ENCODE results near the gene KCNQ1.

Gene KCNQ1

DNA sequence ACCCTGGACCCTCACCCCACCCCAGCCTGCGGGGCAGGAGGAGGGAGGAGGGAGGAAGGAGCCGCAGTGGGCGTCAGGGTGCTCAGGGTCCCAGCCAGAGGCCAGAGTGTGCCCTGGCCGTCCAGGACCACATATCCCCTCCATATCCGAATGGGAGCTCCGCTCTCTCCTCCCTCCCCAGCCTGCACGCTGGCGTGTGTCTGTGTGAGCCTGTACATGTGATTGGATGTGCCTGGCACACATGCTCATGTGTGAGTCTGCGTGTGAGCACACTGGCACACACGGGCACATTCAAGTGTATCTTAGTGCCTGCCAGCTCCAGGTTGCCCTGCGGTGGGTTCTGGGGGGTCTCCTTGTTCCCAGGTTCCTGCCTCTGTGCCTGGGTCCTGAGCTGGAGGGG lies 36.1 kb upstream of the KCNQ1 start:
- H3K36me3 ChIP-seq (ENCODE audit: insufficient read depth, low read length) = no peaks in the 10 kb centered on the region
- no peak overlapping the region for H2AFZ ChIP-seq (ENCODE audit: low read length)
- no peak overlapping the region for H3K4me3 ChIP-seq (ENCODE audit: low read depth, low read length, poor library complexity, severe bottlenecking)
- no peak overlapping the region for H3K4me2 ChIP-seq (ENCODE audit: low read length)
- no peaks in the 10 kb centered on the region for H3K9me3 ChIP-seq (ENCODE audit: low read length)
- H3K27me3 ChIP-seq (ENCODE audit: insufficient read depth, low read length) = peaks cover 4% of the 10 kb centered on the region; the same call in 1 of the 2 replicates
- H4K20me1 ChIP-seq (ENCODE audit: insufficient read depth, low read length) = no peaks in the 10 kb centered on the region
- H3K9ac ChIP-seq (ENCODE audit: low read length) = no peak overlapping the region
- H3K4me1 ChIP-seq (ENCODE audit: insufficient read depth, low read length, severe bottlenecking) = no peaks in the 10 kb centered on the region
- no peaks in the 10 kb centered on the region for H3K9me2 ChIP-seq (ENCODE audit: low read depth, low read length)
- H3K27ac ChIP-seq (ENCODE audit: low read depth, low read length, poor library complexity, severe bottlenecking) = no peak overlapping the region
- no peak for TF ChIP-seq EZH2 (IDR thresholded peaks at IDR 0.05; ENCODE audit: borderline replicate concordance, low read length)
- TF ChIP-seq, protein P1, sequence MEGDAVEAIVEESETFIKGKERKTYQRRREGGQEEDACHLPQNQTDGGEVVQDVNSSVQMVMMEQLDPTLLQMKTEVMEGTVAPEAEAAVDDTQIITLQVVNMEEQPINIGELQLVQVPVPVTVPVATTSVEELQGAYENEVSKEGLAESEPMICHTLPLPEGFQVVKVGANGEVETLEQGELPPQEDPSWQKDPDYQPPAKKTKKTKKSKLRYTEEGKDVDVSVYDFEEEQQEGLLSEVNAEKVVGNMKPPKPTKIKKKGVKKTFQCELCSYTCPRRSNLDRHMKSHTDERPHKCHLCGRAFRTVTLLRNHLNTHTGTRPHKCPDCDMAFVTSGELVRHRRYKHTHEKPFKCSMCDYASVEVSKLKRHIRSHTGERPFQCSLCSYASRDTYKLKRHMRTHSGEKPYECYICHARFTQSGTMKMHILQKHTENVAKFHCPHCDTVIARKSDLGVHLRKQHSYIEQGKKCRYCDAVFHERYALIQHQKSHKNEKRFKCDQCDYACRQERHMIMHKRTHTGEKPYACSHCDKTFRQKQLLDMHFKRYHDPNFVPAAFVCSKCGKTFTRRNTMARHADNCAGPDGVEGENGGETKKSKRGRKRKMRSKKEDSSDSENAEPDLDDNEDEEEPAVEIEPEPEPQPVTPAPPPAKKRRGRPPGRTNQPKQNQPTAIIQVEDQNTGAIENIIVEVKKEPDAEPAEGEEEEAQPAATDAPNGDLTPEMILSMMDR (IDR thresholded peaks at IDR 0.05; ENCODE audit: low read length) = no peak
- no peaks in the 10 kb centered on the region for H3F3A ChIP-seq (ENCODE audit: insufficient read depth, low read length)
- no peaks in the 10 kb centered on the region for H3K79me2 ChIP-seq (ENCODE audit: insufficient read depth, low read length)

DNA sequence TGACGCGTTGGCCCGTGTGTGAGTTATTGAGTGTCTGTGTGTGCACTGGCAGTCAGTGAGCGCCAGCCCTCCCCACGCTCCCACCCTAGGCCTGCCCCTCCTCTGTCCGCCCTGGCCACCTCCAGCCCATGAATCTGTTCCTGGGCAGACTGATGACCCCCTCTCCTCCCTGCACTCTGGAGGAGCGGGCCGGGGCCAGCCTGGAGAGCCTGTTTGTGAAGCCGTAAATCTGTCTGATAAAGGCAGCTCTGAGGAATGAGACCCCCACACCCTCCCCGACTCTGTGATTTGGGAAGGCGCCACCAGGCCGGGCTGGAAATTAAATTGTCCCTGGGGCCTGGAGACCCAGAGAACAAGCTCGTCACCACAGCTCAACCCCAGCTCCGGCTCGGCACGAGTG lies 35.7 kb upstream of the KCNQ1 start:
- no peaks in the 10 kb centered on the region for H3K79me2 ChIP-seq (ENCODE audit: insufficient read depth, low read length)
- peaks cover 4% of the 10 kb centered on the region; the same call in 1 of the 2 replicates for H3K27me3 ChIP-seq (ENCODE audit: insufficient read depth, low read length)

DNA sequence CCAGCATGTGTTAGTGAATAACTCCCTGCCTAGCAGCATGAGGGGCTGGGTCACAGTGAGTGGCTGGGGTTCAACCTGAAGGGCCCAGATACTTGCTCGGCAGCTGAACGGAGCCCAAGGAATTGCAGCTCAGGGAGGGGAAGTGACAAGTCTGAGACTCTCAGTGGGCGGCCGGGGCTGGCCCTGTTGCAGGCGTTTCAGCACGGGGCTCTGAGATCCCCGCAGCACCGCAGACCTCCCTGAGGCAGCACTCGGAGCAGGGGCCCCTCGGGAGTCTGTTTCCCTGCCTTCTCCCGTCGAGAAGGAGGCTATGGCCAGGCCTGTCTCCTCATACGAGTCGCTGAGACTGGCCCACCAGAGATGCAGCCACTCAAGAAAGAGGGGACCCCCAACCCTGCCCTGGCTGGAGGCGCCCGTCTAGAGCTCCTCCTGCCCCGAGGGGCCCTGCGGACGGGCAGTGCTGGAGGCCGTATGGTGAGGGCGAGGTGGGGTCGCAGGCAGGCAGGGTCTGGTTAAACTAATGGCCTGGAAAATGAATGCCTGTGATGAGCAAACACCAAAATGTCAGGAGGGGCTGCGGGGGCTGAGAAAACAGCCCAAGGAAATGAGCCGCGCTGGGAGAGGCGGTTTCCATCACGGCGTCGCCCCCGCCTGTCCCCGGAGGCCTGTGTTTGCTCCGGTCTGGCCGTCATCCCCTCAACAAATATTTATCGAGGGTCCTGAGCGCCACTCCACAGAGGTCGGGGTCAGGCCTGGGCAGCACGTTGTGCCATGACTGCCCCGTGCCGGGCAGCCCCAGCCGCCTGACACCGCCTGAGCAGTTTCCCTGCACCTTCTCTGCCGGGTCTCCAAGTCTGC lies 35.0 kb upstream of the KCNQ1 start:
- no peaks in the 10 kb centered on the region for H3K9me2 ChIP-seq (ENCODE audit: low read depth, low read length)
- no peaks in the 10 kb centered on the region for H3K36me3 ChIP-seq (ENCODE audit: insufficient read depth, low read length)
- H3K27ac ChIP-seq (ENCODE audit: low read depth, low read length, poor library complexity, severe bottlenecking) = no peak overlapping the region
- no peaks in the 10 kb centered on the region for H3F3A ChIP-seq (ENCODE audit: insufficient read depth, low read length)
- H3K9me3 ChIP-seq (ENCODE audit: low read length) = no peaks in the 10 kb centered on the region
- H3K9ac ChIP-seq (ENCODE audit: low read length) = no peak overlapping the region
- TF ChIP-seq, protein P1 (IDR thresholded peaks at IDR 0.05; ENCODE audit: low read length) = no peak
- no peak for TF ChIP-seq EZH2 (IDR thresholded peaks at IDR 0.05; ENCODE audit: borderline replicate concordance, low read length)
- no peaks in the 10 kb centered on the region for H3K79me2 ChIP-seq (ENCODE audit: insufficient read depth, low read length)
- no peak overlapping the region for H3K4me3 ChIP-seq (ENCODE audit: low read depth, low read length, poor library complexity, severe bottlenecking)
- no peaks in the 10 kb centered on the region for H3K4me1 ChIP-seq (ENCODE audit: insufficient read depth, low read length, severe bottlenecking)
- H3K4me2 ChIP-seq (ENCODE audit: low read length) = no peak overlapping the region
- no peaks in the 10 kb centered on the region for H4K20me1 ChIP-seq (ENCODE audit: insufficient read depth, low read length)
- H3K27me3 ChIP-seq (ENCODE audit: insufficient read depth, low read length) = peaks cover 4% of the 10 kb centered on the region; the same call in 1 of the 2 replicates
- no peak overlapping the region for H2AFZ ChIP-seq (ENCODE audit: low read length)

More for the DNA sequence above, 35.7 kb upstream of the KCNQ1 start:
- Histone ChIP-seq H3K4me2 (ENCODE audit: low read length) (no peak overlapping the region), H3K27ac (ENCODE audit: low read depth, low read length, poor library complexity, severe bottlenecking) (no peak overlapping the region), H3K9me2 (ENCODE audit: low read depth, low read length) (no peaks in the 10 kb centered on the region), H3K4me1 (ENCODE audit: insufficient read depth, low read length, severe bottlenecking) (no peaks in the 10 kb centered on the region), H3K9ac (ENCODE audit: low read length) (no peak overlapping the region), H3K4me3 (ENCODE audit: low read depth, low read length, poor library complexity, severe bottlenecking) (no peak overlapping the region), H3F3A (ENCODE audit: insufficient read depth, low read length) (no peaks in the 10 kb centered on the region), H3K9me3 (ENCODE audit: low read length) (no peaks in the 10 kb centered on the region), H3K36me3 (ENCODE audit: insufficient read depth, low read length) (no peaks in the 10 kb centered on the region), H4K20me1 (ENCODE audit: insufficient read depth, low read length) (no peaks in the 10 kb centered on the region), H2AFZ (ENCODE audit: low read length) (no peak overlapping the region)
- TF ChIP-seq EZH2 (IDR thresholded peaks at IDR 0.05; ENCODE audit: borderline replicate concordance, low read length) = no peak
- TF ChIP-seq, protein P1 (IDR thresholded peaks at IDR 0.05; ENCODE audit: low read length) = no peak
